ENCODE data around the gene PSMD9. TPM values are rescaled to one million over a fixed set of nuclear protein-coding genes. Genes with fewer than 3 reads are reported as not detected.
"Not testable (repeated sequence)": the region's sequence is repeated elsewhere in the genome, so short reads cannot be mapped to it uniquely, and the experiment has no call there.

PSMD9 gene
- total and polyA plus RNA-seq, 12 donors = 13.6 to 117 (median 34.4) TPM

- 90 to 93% methylated on average over 6 of the region's 6 CpGs for WGBS, 2 donors
- peaks cover 0 to 27% (median 0%) of the 10 kb centered on the region in 9 donors for H3K4me1 ChIP-seq
- peak in 2 of 8 donors; percentile 64 to 65 for ATAC-seq
- H3K9me3 ChIP-seq = no peaks in the 10 kb centered on the region
- no peak overlapping the region for H3K4me3 ChIP-seq
- TF ChIP-seq, protein P1, sequence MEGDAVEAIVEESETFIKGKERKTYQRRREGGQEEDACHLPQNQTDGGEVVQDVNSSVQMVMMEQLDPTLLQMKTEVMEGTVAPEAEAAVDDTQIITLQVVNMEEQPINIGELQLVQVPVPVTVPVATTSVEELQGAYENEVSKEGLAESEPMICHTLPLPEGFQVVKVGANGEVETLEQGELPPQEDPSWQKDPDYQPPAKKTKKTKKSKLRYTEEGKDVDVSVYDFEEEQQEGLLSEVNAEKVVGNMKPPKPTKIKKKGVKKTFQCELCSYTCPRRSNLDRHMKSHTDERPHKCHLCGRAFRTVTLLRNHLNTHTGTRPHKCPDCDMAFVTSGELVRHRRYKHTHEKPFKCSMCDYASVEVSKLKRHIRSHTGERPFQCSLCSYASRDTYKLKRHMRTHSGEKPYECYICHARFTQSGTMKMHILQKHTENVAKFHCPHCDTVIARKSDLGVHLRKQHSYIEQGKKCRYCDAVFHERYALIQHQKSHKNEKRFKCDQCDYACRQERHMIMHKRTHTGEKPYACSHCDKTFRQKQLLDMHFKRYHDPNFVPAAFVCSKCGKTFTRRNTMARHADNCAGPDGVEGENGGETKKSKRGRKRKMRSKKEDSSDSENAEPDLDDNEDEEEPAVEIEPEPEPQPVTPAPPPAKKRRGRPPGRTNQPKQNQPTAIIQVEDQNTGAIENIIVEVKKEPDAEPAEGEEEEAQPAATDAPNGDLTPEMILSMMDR (IDR thresholded peaks at IDR 0.05) = no peak
- no peak overlapping the region for H3K27ac ChIP-seq
- DNase-seq = peak in 1 of 2 donors; percentile 15
- intact Hi-C loops (cut with DNase I) = no loop called here
- H3K27me3 ChIP-seq = no peaks in the 10 kb centered on the region
- no peaks in the 10 kb centered on the region for H3K36me3 ChIP-seq
Measured at GRCh38 chr12:121873216-121873569, 15.4 kb upstream of the PSMD9 start.

- intact Hi-C loops (cut with DNase I) = no loop called here
- TF ChIP-seq, protein P1 (IDR thresholded peaks at IDR 0.05) = no peak
- H3K4me1 ChIP-seq = peaks cover 0 to 27% (median 0%) of the 10 kb centered on the region in 9 donors
- WGBS, 2 donors = 86 to 91% methylated on average over 6 of the region's 6 CpGs
- no peaks in the 10 kb centered on the region for H3K36me3 ChIP-seq
- H3K9me3 ChIP-seq = no peaks in the 10 kb centered on the region
- no peak for DNase-seq
- ATAC-seq = no peak
- H3K27me3 ChIP-seq = no peaks in the 10 kb centered on the region
- no peak overlapping the region for H3K4me3 ChIP-seq
- H3K27ac ChIP-seq = no peak overlapping the region
Measured at GRCh38 chr12:121874071-121874470, 14.5 kb upstream of the PSMD9 start.

DNA sequence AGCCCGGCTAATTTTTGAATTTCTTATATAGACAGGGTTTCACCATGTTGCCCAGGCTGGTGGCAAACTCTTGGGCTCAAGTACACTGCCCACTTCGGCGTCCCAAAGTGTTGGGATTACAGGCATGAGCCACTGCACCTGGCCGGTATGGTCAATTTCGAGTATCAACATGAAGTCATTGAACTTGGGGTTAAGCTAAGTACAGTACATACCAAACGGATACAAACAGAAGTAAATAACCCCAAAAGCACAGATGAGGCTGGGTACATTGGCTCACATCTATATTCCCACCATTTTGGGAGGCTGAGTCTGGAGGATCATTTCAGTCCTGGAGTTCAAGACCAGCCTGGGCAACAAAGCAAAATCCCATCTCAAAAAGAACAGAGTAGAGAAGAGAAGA lies 13.0 kb upstream of the PSMD9 start:
- Histone ChIP-seq H3K4me3 (no peak overlapping the region), H3K9me3 (no peaks in the 10 kb centered on the region), H3K36me3 (no peaks in the 10 kb centered on the region), H3K27me3 (no peaks in the 10 kb centered on the region), H3K27ac (no peak overlapping the region), H3K4me1 (peaks cover 0 to 27% (median 0%) of the 10 kb centered on the region in 9 donors)
- intact Hi-C loops (cut with DNase I) = no loop called here
- TF ChIP-seq, protein P1 (IDR thresholded peaks at IDR 0.05) = no peak
- 89% methylated on average over 6 of the region's 6 CpGs for WGBS, 2 donors
- DNase-seq = no peak
- no peak for ATAC-seq

GRCh38 chr12:121876080-121876447 lies 12.5 kb upstream of the PSMD9 start:
- H3K27me3 ChIP-seq; ATAC-seq; DNase-seq; H3K4me3 ChIP-seq; H3K36me3 ChIP-seq; H3K9me3 ChIP-seq; intact Hi-C loops (cut with DNase I); H3K27ac ChIP-seq: not testable (repeated sequence)
- WGBS, 2 donors = 92 to 94% methylated on average over 8 of the region's 8 CpGs
- H3K4me1 ChIP-seq = peaks cover 0 to 27% (median 0%) of the 10 kb centered on the region in 9 donors

DNA sequence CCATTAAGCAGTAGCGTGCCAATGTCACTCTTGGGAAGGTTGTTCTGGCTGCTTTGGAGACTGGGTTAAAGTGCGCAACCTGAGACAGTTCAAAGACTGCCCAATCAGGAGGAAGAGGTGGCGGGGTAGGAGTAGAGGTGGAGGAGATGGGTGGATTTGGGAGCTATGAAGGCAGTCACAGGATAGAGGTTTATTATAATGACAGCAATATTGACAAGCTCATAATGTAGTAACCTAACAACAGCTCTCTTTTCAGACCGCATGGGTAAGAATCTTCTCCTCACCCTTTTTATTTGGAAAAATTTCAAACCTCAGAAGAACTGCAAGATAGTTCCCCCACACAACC lies 5.3 kb upstream of the PSMD9 start:
- no peak for ATAC-seq
- 63 to 64% methylated on average over 4 of the region's 4 CpGs for WGBS, 2 donors
- peaks cover 0 to 6% (median 4%) of the 10 kb centered on the region in 9 donors for H3K4me1 ChIP-seq
- no peaks in the 10 kb centered on the region for H3K27me3 ChIP-seq
- TF ChIP-seq, protein P1 (IDR thresholded peaks at IDR 0.05) = no peak
- H3K4me3 ChIP-seq = no peak overlapping the region
- H3K27ac ChIP-seq = no peak overlapping the region
- no peaks in the 10 kb centered on the region for H3K36me3 ChIP-seq
- no peak for DNase-seq
- H3K9me3 ChIP-seq = no peaks in the 10 kb centered on the region
- intact Hi-C loops (cut with DNase I) = loop anchor here in 3 of 10 donors (10.0 kb wide), 3 partner anchors 48 to 178 kb away; partner anchors contain the start of gene TMEM120B (in 1 of the 3)

GRCh38 chr12:121885129-121885528 lies 3.5 kb upstream of the PSMD9 start:
- intact Hi-C loops (cut with DNase I) = loop anchor here in 6 of 10 donors (5.0 to 10.0 kb wide), 6 partner anchors 50 to 188 kb away; partner anchors contain the start of gene TMEM120B (in 1 of the 6)
- H3K27ac ChIP-seq, H3K36me3 ChIP-seq, DNase-seq, H3K27me3 ChIP-seq, ATAC-seq, H3K9me3 ChIP-seq, H3K4me3 ChIP-seq: not testable (repeated sequence)
- H3K4me1 ChIP-seq = peaks cover 7 to 18% (median 15%) of the 10 kb centered on the region in 9 donors
- WGBS, 2 donors = 88 to 90% methylated on average over 11 of the region's 11 CpGs

All from heart right ventricle (tissue), 16 donors.